Adipocyte (in vitro differentiated cells): ENCODE data around the gene OR51B6.
"Not testable (repeated sequence)": the region's sequence is repeated elsewhere in the genome, so short reads cannot be mapped to it uniquely, and the experiment has no call there.

ENCODE experiments used
- DNase-seq: peaks from one replicate; pipeline ENCODE4 v3.0.0-alpha.2; 2015; ENCODE audit warnings: low read depth
- H3K27me3 ChIP-seq: replicated peaks from 2 replicates; pipeline ENCODE4 v1.7.0; 2013; ENCODE audit warnings: mild to moderate bottlenecking, low read length, moderate library complexity; ENCODE audit not compliant: control insufficient read depth, insufficient read depth
- H3K36me3 ChIP-seq: 2 replicates; pipeline ENCODE4 v1.7.0; 2013; ENCODE audit warnings: low read length, mild to moderate bottlenecking, moderate library complexity; ENCODE audit not compliant: control insufficient read depth, insufficient read depth, severe bottlenecking
- H3K4me1 ChIP-seq: 2 replicates; pipeline ENCODE4 v1.7.0; 2013; ENCODE audit warnings: mild to moderate bottlenecking, low read length, moderate library complexity; ENCODE audit not compliant: control insufficient read depth, insufficient read depth
- H3K4me3 ChIP-seq: 2 replicates; pipeline ENCODE4 v1.7.0; 2013; ENCODE audit warnings: mild to moderate bottlenecking, low read length, moderate library complexity
- H3K9ac ChIP-seq: 2 replicates; pipeline ENCODE4 v1.7.0; 2013; ENCODE audit warnings: mild to moderate bottlenecking, low read length, moderate library complexity
- H3K9me3 ChIP-seq: 2 replicates; pipeline ENCODE4 v1.7.0; 2013; ENCODE audit warnings: mild to moderate bottlenecking, low read length, moderate library complexity; ENCODE audit not compliant: control insufficient read depth

Gene OR51B6

GRCh38 chr11:5351208-5351607 lies at the start of gene OR51B6:
Gene OR51B6 (plus strand): TSS chr11:5351508. CDS start chr11:5351508, 0 bp downstream.
- Histone ChIP-seq H3K27me3 (no peaks in the 10 kb centered on the region), H3K4me1 (no peaks in the 10 kb centered on the region), H3K9ac (no peak within 1 kb of the TSS), H3K36me3 (no peaks in the 10 kb centered on the region), H3K9me3 (no peaks in the 10 kb centered on the region), H3K4me3 (no peak within 1 kb of the TSS)
- DNase-seq: no peak

- no peak within 1 kb of the TSS for H3K4me3 ChIP-seq
- no peak within 1 kb of the TSS for H3K9ac ChIP-seq
- no peaks in the 10 kb centered on the region for H3K36me3 ChIP-seq
- DNase-seq: no peak
- H3K9me3 ChIP-seq: no peaks in the 10 kb centered on the region
- no peaks in the 10 kb centered on the region for H3K27me3 ChIP-seq
- H3K4me1 ChIP-seq: peaks cover 13% of the 10 kb centered on the region
Measured at GRCh38 chr11:5301846-5302245, 49.5 kb upstream of the OR51B6 start, which contains the start of gene OR51B4. Gene OR51B4 (minus strand): TSS chr11:5301946. CDS start chr11:5301946, 0 bp downstream.

- Histone ChIP-seq H3K27me3 (no peaks in the 10 kb centered on the region), H3K4me3 (no peak overlapping the region), H3K4me1 (peaks cover 8% of the 10 kb centered on the region), H3K9me3 (no peaks in the 10 kb centered on the region), H3K9ac (no peak overlapping the region), H3K36me3 (no peaks in the 10 kb centered on the region)
- DNase-seq: no peak
Measured at GRCh38 chr11:5303626-5304025, 47.7 kb upstream of the OR51B6 start.

GRCh38 chr11:5304046-5304445 lies 47.3 kb upstream of the OR51B6 start:
- H3K9ac ChIP-seq: no peak overlapping the region
- peak; percentile 40 for DNase-seq
- no peak overlapping the region for H3K4me3 ChIP-seq
- H3K4me1 ChIP-seq: peaks cover 8% of the 10 kb centered on the region
- no peaks in the 10 kb centered on the region for H3K9me3 ChIP-seq
- no peaks in the 10 kb centered on the region for H3K27me3 ChIP-seq
- no peaks in the 10 kb centered on the region for H3K36me3 ChIP-seq

GRCh38 chr11:5307256-5308019 lies 43.9 kb upstream of the OR51B6 start:
- H3K27me3 ChIP-seq: no peaks in the 10 kb centered on the region
- no peak for DNase-seq

GRCh38 chr11:5310423-5310822 lies 40.9 kb upstream of the OR51B6 start:
- Histone ChIP-seq H3K4me3 (no peak overlapping the region), H3K9ac (no peak overlapping the region), H3K27me3 (no peaks in the 10 kb centered on the region), H3K36me3 (no peaks in the 10 kb centered on the region), H3K4me1 (peaks cover 3% of the 10 kb centered on the region), H3K9me3 (no peaks in the 10 kb centered on the region)
- no peak for DNase-seq

More at GRCh38 chr11:5307256-5308019, 43.9 kb upstream of the OR51B6 start:
- Histone ChIP-seq H3K4me1 (peaks cover 8% of the 10 kb centered on the region), H3K36me3 (no peaks in the 10 kb centered on the region), H3K9ac (no peak overlapping the region), H3K9me3 (no peaks in the 10 kb centered on the region), H3K4me3 (no peak overlapping the region)

GRCh38 chr11:5313326-5314023 lies 37.8 kb upstream of the OR51B6 start:
- not testable (repeated sequence) for H3K9ac ChIP-seq, H3K27me3 ChIP-seq, H3K36me3 ChIP-seq, H3K4me3 ChIP-seq, H3K9me3 ChIP-seq, H3K4me1 ChIP-seq, DNase-seq

- Histone ChIP-seq H3K4me1 (no peaks in the 10 kb centered on the region), H3K9ac (no peak overlapping the region), H3K36me3 (no peaks in the 10 kb centered on the region), H3K27me3 (no peaks in the 10 kb centered on the region), H3K9me3 (no peaks in the 10 kb centered on the region), H3K4me3 (no peak overlapping the region)
- no peak for DNase-seq
Measured at GRCh38 chr11:5317292-5317691, 34.0 kb upstream of the OR51B6 start.

GRCh38 chr11:5324197-5324596 lies 27.1 kb upstream of the OR51B6 start, which contains the start of gene OR51B2:
Gene OR51B2 (minus strand): TSS chr11:5324297. CDS start chr11:5324297, 0 bp downstream.
- no peak within 1 kb of the TSS for H3K9ac ChIP-seq
- no peaks in the 10 kb centered on the region for H3K36me3 ChIP-seq
- no peaks in the 10 kb centered on the region for H3K27me3 ChIP-seq
- no peak for DNase-seq
- no peaks in the 10 kb centered on the region for H3K4me1 ChIP-seq
- H3K9me3 ChIP-seq: no peaks in the 10 kb centered on the region
- no peak within 1 kb of the TSS for H3K4me3 ChIP-seq

- H3K36me3 ChIP-seq: no peaks in the 10 kb centered on the region
- no peak overlapping the region for H3K4me3 ChIP-seq
- no peak overlapping the region for H3K9ac ChIP-seq
- no peaks in the 10 kb centered on the region for H3K9me3 ChIP-seq
- no peak for DNase-seq
- H3K27me3 ChIP-seq: no peaks in the 10 kb centered on the region
- no peaks in the 10 kb centered on the region for H3K4me1 ChIP-seq
Measured at GRCh38 chr11:5335170-5335569, 16.1 kb upstream of the OR51B6 start.

- H3K9me3 ChIP-seq: no peaks in the 10 kb centered on the region
- H3K27me3 ChIP-seq: no peaks in the 10 kb centered on the region
- DNase-seq: no peak
- H3K4me3 ChIP-seq: no peak overlapping the region
- H3K9ac ChIP-seq: no peak overlapping the region
- no peaks in the 10 kb centered on the region for H3K4me1 ChIP-seq
- H3K36me3 ChIP-seq: no peaks in the 10 kb centered on the region
Measured at GRCh38 chr11:5336331-5336730, 15.0 kb upstream of the OR51B6 start.
